HG02973 (cell line): ENCODE data around the gene BTBD9.

Experiments
- ATAC-seq: cut with Tn5 transposase; IDR thresholded peaks from one replicate; pipeline ENCODE4 v1.9.1; 2021; ENCODE audit warnings: moderate library complexity; ENCODE audit not compliant: unreplicated experiment

Gene BTBD9

GRCh38 chr6:38603496-38603895 is 36.2 kb downstream of the BTBD9 start:
- no peak for ATAC-seq

GRCh38 chr6:38599966-38600550 is 39.7 kb downstream of the BTBD9 start:
- ATAC-seq, result no peak

- no peak for ATAC-seq
These were observed 40.5 kb downstream of the BTBD9 start for GRCh38 chr6:38599261-38599660.

GRCh38 chr6:38593998-38594665 is 45.6 kb downstream of the BTBD9 start:
- ATAC-seq, result no peak

GRCh38 chr6:38593409-38593808 is 46.3 kb downstream of the BTBD9 start:
- no peak for ATAC-seq

GRCh38 chr6:38591439-38591838 is 48.3 kb downstream of the BTBD9 start:
- ATAC-seq, result no peak

- ATAC-seq, result no peak
These were observed 50.4 kb downstream of the BTBD9 start for GRCh38 chr6:38589367-38589720.

GRCh38 chr6:38588631-38589366 is 50.9 kb downstream of the BTBD9 start:
- no peak for ATAC-seq

GRCh38 chr6:38587766-38588362 is 51.9 kb downstream of the BTBD9 start:
- no peak for ATAC-seq

- no peak for ATAC-seq
These were observed 52.7 kb downstream of the BTBD9 start for GRCh38 chr6:38586992-38587391.

- ATAC-seq, result no peak
These were observed 55.0 kb downstream of the BTBD9 start for GRCh38 chr6:38584731-38585130.

- no peak for ATAC-seq
These were observed 56.2 kb downstream of the BTBD9 start for GRCh38 chr6:38583523-38583922.

- ATAC-seq, result no peak
These were observed 59.7 kb downstream of the BTBD9 start for GRCh38 chr6:38580030-38580429.

GRCh38 chr6:38579010-38579628 is 60.6 kb downstream of the BTBD9 start:
- no peak for ATAC-seq

- ATAC-seq, result no peak
These were observed 61.7 kb downstream of the BTBD9 start for GRCh38 chr6:38578075-38578474.

GRCh38 chr6:38577492-38577891 is 62.2 kb downstream of the BTBD9 start:
- ATAC-seq, result no peak

GRCh38 chr6:38573801-38574395 is 65.8 kb downstream of the BTBD9 start:
- no peak for ATAC-seq

- no peak for ATAC-seq
These were observed 67.4 kb downstream of the BTBD9 start for GRCh38 chr6:38572186-38572813.

GRCh38 chr6:38571721-38572120 is 68.0 kb downstream of the BTBD9 start:
- ATAC-seq, result no peak

- no peak for ATAC-seq
These were observed 69.0 kb downstream of the BTBD9 start for GRCh38 chr6:38570750-38571149.

GRCh38 chr6:38567436-38567835 is 72.3 kb downstream of the BTBD9 start:
- no peak for ATAC-seq
